ENCODE data around the gene PTH1R.

Gene PTH1R

DNA sequence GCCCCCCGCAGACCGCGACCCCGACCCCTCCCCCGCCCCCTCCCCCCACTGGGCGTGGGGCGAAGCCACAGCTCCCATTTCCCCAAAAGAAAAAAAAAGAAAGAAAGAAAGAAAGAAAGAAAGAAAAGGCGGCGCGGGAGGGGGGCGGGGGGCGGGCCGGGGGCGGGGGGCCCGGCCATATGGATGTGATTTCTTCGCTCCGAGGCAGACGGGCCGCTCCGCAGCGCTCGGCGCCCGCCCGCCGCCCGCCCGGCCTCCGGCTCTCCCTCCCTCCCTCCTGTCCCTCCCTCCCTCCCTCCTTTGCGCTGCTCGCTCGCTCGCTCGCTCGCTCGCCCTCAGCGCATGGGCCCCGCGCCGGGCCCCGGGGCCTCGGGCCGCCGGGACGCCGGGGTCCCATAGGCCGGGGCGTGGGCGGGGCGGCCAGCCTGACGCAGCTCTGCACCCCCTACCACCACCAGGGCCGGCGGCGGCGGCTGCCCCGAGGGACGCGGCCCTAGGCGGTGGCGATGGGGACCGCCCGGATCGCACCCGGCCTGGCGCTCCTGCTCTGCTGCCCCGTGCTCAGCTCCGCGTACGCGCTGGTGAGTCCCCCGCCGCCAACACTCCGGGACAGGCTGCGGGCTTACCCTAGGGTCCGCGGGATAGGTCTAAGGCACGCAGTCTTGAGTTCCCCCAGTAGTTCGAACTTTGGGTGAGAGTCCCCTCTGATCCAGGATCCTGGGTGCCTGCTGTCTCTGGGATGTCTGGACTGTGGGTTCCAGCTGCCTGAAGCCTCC is 5.7 kb downstream of the PTH1R start:
- TF ChIP-seq JUND (IDR thresholded peaks at IDR 0.05; ENCODE audit: low read depth), result no peak
- DNase-seq (ENCODE audit: low read depth in 1 of 2, low spot score in 1 of 2), result no peak
- in situ Hi-C loops (cut with HindIII; ENCODE audit: low pct_unique_long_range_greater_than_20kb, low sequenced_read_pairs), result no loop called here

DNA sequence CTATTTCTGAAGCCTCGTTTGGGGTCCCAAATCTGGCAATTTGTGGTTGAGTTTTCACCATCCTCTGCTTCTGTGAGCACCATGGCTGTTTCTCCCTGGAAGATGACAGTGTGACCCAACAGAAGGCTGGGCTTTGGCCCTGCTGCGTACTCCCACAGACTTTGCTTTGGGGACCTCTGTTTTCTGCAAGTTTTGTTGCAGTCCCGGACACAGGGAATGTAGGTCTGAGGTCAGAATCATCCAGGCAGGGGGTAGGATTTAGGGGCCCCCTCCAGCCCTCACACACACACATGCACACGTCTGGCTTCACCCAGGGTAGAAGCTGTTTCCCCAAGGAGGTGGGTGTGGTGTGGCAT is 6.3 kb downstream of the PTH1R start:
- DNase-seq (ENCODE audit: low read depth in 1 of 2, low spot score in 1 of 2), result no peak
- in situ Hi-C loops (cut with HindIII; ENCODE audit: low pct_unique_long_range_greater_than_20kb, low sequenced_read_pairs), result no loop called here
- TF ChIP-seq JUND (IDR thresholded peaks at IDR 0.05; ENCODE audit: low read depth), result no peak

DNA sequence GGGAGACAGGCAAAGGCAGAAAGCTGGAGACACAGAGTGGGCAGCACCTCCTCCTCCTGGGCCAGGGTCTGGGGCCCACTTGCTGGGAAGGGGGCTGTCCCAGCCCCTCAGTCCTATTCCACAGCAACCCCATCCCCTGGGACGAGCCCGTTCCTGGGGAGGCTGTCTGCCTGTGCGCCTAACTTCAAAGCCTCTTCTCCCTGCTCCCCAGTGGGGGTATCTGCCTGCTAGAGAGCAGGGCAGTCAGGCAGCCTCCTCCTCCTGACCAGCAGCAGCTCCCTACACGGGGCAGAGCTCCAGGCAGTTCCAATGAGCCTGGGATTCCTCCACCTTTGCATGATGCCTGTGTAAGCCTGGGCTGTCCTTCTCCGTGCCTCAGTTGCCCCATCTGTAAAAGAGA is 6.9 kb downstream of the PTH1R start:
- DNase-seq (ENCODE audit: low read depth in 1 of 2, low spot score in 1 of 2), result no peak
- TF ChIP-seq JUND (IDR thresholded peaks at IDR 0.05; ENCODE audit: low read depth), result no peak
- in situ Hi-C loops (cut with HindIII; ENCODE audit: low pct_unique_long_range_greater_than_20kb, low sequenced_read_pairs), result no loop called here

- in situ Hi-C loops (cut with HindIII; ENCODE audit: low pct_unique_long_range_greater_than_20kb, low sequenced_read_pairs), result no loop called here
- no peak for DNase-seq (ENCODE audit: low read depth in 1 of 2, low spot score in 1 of 2)
- TF ChIP-seq JUND (IDR thresholded peaks at IDR 0.05; ENCODE audit: low read depth), result no peak
These were observed 7.4 kb downstream of the PTH1R start for GRCh38 chr3:46884929-46885328.

DNA sequence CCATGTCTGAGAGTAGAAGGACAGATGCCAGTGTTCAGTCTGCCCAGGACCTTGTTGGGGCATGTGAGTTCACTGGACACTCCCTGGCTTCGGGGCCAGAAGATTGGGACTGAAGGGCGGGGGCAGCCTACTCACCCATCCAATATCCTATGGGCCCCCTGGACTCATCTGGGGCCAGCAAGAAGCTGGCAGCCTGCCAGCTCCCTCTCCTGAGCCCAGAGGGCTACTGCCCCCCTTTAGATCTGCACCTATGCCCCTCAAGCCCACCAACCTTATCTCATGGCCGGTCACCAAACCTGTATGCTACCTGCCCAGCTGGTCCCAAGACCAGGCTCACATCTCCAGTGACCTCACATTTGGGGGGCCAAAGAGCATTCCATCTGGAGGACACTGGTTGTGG is 8.1 kb downstream of the PTH1R start:
- in situ Hi-C loops (cut with HindIII; ENCODE audit: low pct_unique_long_range_greater_than_20kb, low sequenced_read_pairs), result no loop called here
- no peak for TF ChIP-seq JUND (IDR thresholded peaks at IDR 0.05; ENCODE audit: low read depth)
- DNase-seq (ENCODE audit: low read depth in 1 of 2, low spot score in 1 of 2), result no peak

DNA sequence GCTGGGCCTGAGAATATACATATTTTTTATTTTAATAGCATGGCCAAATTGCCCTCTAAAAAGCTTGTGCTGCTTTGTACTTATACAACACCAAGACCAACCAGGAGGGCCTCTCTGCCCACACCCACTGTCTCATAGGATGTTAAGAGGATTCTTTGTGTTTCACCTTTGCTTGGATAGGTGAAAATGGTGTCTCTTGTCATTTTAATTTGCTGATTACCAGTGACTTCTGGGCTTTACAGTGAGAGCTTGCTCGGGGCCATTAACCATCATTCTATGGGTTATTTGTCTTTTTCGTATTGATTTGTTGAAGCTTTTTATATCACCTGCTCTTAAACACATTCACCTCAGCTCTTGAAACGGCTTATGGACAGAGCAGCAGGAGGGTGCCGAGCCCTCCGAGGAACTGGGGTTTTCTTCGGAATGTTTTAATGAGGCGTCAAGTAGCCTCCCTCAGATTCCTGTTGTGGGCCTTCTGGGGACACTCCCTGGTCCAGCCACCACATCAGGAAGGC is 10.5 kb downstream of the PTH1R start:
- in situ Hi-C loops (cut with HindIII; ENCODE audit: low pct_unique_long_range_greater_than_20kb, low sequenced_read_pairs), result no loop called here
- no peak for DNase-seq (ENCODE audit: low read depth in 1 of 2, low spot score in 1 of 2)

DNA sequence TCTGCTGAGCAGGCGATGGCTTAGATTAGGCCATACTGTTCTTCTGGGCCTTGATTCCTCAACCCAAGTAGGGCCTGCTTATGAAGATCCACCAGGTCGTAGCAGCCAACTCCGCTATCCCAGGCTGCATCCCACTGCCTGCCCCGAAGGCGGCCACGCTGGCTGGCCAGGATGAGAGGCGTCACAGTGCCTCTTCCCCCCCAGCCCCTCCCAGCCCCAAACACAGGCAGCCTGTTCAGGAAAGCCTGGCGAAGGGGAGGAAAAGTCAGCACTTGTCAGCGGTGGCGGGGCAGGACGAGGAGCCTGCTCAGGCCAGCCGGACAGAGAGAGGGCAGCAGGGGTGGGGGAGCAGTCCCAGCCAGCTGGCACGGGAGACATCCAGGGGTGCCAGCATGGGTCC is 11.2 kb downstream of the PTH1R start:
- no peak for DNase-seq (ENCODE audit: low read depth in 1 of 2, low spot score in 1 of 2)
- in situ Hi-C loops (cut with HindIII; ENCODE audit: low pct_unique_long_range_greater_than_20kb, low sequenced_read_pairs), result no loop called here
- TF ChIP-seq JUND (IDR thresholded peaks at IDR 0.05; ENCODE audit: low read depth), result no peak

More for the DNA sequence above, 10.5 kb downstream of the PTH1R start:
- TF ChIP-seq JUND (IDR thresholded peaks at IDR 0.05; ENCODE audit: low read depth), result no peak

DNA sequence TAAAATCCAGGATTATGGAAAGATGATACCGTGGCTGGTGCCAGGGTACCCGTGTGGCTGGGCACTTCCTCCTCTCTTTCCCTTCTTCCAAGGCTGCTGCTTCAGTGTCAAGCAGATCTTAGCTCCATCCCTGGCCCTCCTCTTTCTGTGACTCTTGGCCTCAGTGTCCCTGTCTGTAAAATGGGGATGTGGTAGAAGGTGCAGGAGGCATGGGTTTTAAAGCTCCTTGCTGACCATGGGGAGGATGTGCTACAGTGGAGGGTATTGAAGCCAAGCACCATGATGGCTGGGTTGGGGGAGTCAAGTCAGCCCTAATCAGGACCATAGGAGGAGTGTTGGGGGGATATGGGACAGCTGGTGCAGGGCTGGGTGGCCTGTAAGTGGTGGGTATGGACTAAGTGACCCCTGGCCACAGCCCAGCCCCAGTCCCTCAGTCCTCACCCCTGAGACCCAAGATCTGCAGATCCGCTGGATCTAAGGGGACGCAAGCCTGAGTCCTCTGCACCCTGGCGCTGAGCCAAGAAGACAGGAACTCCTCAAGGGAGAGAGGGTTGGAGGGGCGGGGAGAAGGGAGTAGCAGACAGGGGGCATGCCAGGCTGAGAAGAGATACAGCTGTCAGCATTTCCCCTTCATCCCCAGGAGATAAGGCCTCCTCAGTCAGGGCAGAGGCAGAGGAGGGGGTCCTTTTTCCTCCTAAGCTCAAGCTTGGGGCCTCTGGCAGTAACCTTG is 12.0 kb downstream of the PTH1R start:
- DNase-seq (ENCODE audit: low read depth in 1 of 2, low spot score in 1 of 2), result no peak
- TF ChIP-seq JUND (IDR thresholded peaks at IDR 0.05; ENCODE audit: low read depth), result no peak
- in situ Hi-C loops (cut with HindIII; ENCODE audit: low pct_unique_long_range_greater_than_20kb, low sequenced_read_pairs), result no loop called here

DNA sequence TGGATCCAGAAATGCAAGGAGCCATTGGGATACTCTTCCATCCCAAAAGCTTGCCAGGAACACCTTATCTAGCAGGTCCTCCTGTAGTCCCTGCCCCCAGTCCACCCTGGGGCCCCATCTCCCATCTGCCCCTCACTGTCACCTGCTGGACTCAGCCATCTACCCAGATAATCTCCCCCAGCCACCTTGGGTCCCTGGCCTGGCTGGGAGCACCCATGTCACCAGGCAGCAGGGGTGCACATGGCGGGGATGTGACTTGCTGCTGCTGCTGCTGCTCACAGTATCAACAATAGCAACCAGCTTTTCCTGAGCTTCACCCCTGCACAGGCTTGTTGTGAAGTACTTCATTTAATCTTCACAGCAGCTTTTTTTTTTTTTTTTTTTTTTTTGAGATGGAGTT is 12.6 kb downstream of the PTH1R start:
- TF ChIP-seq JUND (IDR thresholded peaks at IDR 0.05; ENCODE audit: low read depth), result no peak
- no peak for DNase-seq (ENCODE audit: low read depth in 1 of 2, low spot score in 1 of 2)
- in situ Hi-C loops (cut with HindIII; ENCODE audit: low pct_unique_long_range_greater_than_20kb, low sequenced_read_pairs), result no loop called here

DNA sequence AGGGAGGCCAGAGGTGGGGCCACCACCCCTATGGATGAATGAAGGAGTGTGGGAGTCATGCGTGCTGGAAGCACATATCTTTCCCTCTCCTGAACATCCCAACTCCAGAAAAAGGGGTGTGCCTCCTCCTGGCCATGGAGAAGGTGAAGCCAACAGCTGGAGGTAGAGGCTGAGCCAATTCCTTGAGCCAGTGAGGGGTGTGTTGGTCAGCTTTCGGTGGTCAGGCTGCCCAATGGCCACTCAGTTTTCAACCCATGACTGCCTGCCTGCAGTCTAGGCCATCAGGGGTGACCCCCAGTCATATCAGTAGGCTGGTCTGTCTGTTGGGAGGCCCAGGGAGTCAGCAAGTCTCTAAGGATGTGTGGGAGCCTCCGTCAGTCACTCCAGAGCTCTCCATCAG is 13.6 kb downstream of the PTH1R start:
- in situ Hi-C loops (cut with HindIII; ENCODE audit: low pct_unique_long_range_greater_than_20kb, low sequenced_read_pairs), result no loop called here
- no peak for DNase-seq (ENCODE audit: low read depth in 1 of 2, low spot score in 1 of 2)
- TF ChIP-seq JUND (IDR thresholded peaks at IDR 0.05; ENCODE audit: low read depth), result no peak

- TF ChIP-seq JUND (IDR thresholded peaks at IDR 0.05; ENCODE audit: low read depth), result no peak
- in situ Hi-C loops (cut with HindIII; ENCODE audit: low pct_unique_long_range_greater_than_20kb, low sequenced_read_pairs), result no loop called here
- peak; percentile 89 to 90 for DNase-seq (ENCODE audit: low read depth in 1 of 2, low spot score in 1 of 2)
These were observed 15.0 kb downstream of the PTH1R start for GRCh38 chr3:46892285-46893145.

DNA sequence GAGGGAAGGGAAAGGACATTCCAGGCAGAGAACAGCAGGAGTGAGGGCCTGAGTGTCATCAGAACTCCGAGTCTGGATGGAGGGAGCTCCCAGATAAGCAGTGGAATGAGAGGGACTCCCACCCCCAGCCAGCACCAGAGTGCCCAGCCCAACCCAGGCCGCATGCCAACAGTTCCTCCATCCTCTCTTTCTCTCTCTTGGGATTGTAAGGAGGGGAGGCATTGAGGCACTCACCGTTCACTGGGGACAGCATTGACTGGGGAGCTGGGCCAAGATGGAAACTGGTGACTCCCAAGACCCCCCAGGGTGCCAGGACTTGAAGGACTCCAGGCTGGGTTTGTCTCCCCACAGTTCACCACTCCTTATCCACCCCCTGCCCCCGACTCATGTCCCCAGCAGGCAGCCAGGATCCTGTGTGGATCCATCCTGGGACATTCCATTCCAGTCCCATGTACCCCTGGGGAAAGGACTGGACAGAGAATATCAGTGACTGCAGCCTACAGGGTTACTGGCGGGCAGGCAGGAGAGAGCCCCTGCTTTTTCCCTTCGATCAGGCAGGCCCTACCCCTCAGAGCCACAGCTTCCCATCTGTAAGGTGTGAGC is 15.7 kb downstream of the PTH1R start:
- no peak for DNase-seq (ENCODE audit: low read depth in 1 of 2, low spot score in 1 of 2)
- TF ChIP-seq JUND (IDR thresholded peaks at IDR 0.05; ENCODE audit: low read depth), result no peak
- in situ Hi-C loops (cut with HindIII; ENCODE audit: low pct_unique_long_range_greater_than_20kb, low sequenced_read_pairs), result no loop called here

Data from T47D (cell line).